ENCODE measurements around the gene PRLH.

DNA sequence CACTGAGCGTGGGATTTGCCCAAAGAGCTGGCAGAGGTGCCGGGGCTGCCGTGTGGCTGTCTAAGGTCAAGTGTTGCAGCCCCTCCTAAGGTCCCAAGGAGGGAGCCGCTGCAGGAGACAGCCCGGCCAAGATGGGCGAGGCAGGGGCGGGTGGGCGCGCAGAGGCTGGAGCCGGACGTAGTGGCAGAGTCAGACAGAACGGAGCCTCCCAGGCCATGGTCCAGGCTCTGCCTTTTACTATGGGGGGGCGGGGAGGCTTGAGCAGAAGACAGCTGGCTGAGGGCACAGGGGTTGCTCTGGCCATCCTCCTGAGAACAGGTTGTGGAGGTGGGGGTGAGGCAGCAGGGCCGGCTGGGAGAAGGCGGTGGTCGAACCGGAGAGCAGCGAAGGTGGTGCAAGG, 27.5 kb upstream of the PRLH start:
- TF ChIP-seq, protein P1, sequence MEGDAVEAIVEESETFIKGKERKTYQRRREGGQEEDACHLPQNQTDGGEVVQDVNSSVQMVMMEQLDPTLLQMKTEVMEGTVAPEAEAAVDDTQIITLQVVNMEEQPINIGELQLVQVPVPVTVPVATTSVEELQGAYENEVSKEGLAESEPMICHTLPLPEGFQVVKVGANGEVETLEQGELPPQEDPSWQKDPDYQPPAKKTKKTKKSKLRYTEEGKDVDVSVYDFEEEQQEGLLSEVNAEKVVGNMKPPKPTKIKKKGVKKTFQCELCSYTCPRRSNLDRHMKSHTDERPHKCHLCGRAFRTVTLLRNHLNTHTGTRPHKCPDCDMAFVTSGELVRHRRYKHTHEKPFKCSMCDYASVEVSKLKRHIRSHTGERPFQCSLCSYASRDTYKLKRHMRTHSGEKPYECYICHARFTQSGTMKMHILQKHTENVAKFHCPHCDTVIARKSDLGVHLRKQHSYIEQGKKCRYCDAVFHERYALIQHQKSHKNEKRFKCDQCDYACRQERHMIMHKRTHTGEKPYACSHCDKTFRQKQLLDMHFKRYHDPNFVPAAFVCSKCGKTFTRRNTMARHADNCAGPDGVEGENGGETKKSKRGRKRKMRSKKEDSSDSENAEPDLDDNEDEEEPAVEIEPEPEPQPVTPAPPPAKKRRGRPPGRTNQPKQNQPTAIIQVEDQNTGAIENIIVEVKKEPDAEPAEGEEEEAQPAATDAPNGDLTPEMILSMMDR (IDR thresholded peaks at IDR 0.05) = no peak
- TF ChIP-seq POLR2A (IDR thresholded peaks at IDR 0.05) = no peak

All from gastroesophageal sphincter (tissue), 3 donors.